Fibroblast of the aortic adventitia (primary cell): Measurements from ENCODE around the gene ZKSCAN1. TPM values are rescaled to one million over a fixed set of nuclear protein-coding genes. Genes with fewer than 3 reads are reported as not detected.

Source experiments
- DNase-seq: peaks from one replicate; pipeline ENCODE4 v3.0.0-alpha.2; 2010; ENCODE audit warnings: low read depth
- H3K4me3 ChIP-seq: 2 replicates; pipeline ENCODE4 v1.5.1; 2011; ENCODE audit warnings: low read depth, mild to moderate bottlenecking, control low read depth, low read length, moderate library complexity
- total RNA-seq: library from RNA; depleted of rRNA; stranded (reverse); fragments of >200 nt; gene quantifications from 2 replicates; pipeline ENCODE4 v1.2.3, GENCODE V29; 2012; ENCODE audit warnings: low replicate concordance
- TF ChIP-seq, protein P1 (sequence below): IDR thresholded peaks from 2 replicates; pipeline ENCODE4 v1.5.1; 2011; ENCODE audit warnings: mild to moderate bottlenecking, low read length, control low read depth, inconsistent platforms; ENCODE audit not compliant: insufficient read depth

Gene ZKSCAN1
- total RNA-seq, 1 donor: 41.9 TPM

- no peak overlapping the region for H3K4me3 ChIP-seq
- TF ChIP-seq, protein P1, sequence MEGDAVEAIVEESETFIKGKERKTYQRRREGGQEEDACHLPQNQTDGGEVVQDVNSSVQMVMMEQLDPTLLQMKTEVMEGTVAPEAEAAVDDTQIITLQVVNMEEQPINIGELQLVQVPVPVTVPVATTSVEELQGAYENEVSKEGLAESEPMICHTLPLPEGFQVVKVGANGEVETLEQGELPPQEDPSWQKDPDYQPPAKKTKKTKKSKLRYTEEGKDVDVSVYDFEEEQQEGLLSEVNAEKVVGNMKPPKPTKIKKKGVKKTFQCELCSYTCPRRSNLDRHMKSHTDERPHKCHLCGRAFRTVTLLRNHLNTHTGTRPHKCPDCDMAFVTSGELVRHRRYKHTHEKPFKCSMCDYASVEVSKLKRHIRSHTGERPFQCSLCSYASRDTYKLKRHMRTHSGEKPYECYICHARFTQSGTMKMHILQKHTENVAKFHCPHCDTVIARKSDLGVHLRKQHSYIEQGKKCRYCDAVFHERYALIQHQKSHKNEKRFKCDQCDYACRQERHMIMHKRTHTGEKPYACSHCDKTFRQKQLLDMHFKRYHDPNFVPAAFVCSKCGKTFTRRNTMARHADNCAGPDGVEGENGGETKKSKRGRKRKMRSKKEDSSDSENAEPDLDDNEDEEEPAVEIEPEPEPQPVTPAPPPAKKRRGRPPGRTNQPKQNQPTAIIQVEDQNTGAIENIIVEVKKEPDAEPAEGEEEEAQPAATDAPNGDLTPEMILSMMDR: no peak
- no peak for DNase-seq
Observed at GRCh38 chr7:99992330-99993038, 22.9 kb upstream of the ZKSCAN1 start.

DNA sequence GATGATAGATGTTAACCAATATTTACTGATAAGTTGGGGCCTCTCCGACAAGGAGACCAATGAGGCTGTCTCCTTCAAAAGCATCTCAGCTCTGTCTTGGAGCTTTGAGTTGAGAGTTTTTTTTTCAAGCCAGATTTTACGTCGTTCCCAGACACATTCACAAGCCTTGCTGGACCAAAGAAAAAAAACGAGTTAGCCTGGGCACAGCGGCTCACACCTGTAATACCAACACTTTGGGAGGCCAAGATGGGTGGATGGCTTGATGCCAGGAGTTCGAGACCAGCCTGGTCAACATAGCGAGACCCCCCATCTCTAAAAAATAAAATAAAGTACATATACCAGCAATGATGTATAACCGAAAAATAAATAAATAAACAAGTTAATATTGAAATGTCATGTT is 20.6 kb upstream of the ZKSCAN1 start:
- H3K4me3 ChIP-seq: no peak overlapping the region
- TF ChIP-seq, protein P1: no peak

GRCh38 chr7:99996755-99997544 is 18.4 kb upstream of the ZKSCAN1 start:
- DNase-seq: no peak
- TF ChIP-seq, protein P1: no peak
- H3K4me3 ChIP-seq: no peak overlapping the region

More for the DNA sequence above, 20.6 kb upstream of the ZKSCAN1 start:
- no peak for DNase-seq

DNA sequence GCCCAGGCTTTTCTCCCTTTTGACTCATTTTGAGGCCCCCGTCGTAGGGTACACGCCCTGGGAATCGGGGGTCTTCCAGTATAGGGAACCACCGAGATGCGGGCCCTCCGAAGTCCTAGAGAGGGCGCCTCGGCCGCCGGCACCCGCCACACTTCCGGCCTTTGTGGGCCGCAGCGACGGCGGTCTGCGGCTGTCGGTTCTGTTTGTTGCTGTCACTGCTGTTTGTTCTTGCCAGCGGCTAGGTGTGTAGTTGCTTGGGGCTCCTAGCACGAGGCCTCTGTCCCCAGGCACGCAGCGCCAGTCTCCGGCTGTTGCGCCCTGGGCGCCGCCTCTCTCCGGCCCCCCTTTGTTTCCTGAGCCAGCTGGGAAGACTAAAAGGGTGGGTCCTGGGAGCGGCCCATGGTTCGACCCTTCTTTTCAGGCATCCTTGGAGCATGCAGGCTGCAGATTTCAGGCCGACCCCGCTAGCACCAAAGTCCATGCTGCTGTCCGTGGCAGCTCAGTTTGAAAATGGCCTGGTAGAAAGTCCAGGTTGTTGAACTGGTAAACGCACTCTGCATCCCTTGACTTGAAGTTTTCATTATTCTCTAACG is 17.8 kb upstream of the ZKSCAN1 start:
- peak overlapping the region; percentile 35 for H3K4me3 ChIP-seq
- TF ChIP-seq, protein P1: peak; percentile 29
- peak; percentile 13 for DNase-seq

- H3K4me3 ChIP-seq: no peak overlapping the region
- no peak for DNase-seq
- TF ChIP-seq, protein P1: no peak
Observed at GRCh38 chr7:100000239-100000638, 15.2 kb upstream of the ZKSCAN1 start.

- no peak overlapping the region for H3K4me3 ChIP-seq
- no peak for DNase-seq
- TF ChIP-seq, protein P1: no peak
Observed at GRCh38 chr7:100003711-100004661, 11.4 kb upstream of the ZKSCAN1 start.
